ENCODE data around the gene MMP15.

DNA sequence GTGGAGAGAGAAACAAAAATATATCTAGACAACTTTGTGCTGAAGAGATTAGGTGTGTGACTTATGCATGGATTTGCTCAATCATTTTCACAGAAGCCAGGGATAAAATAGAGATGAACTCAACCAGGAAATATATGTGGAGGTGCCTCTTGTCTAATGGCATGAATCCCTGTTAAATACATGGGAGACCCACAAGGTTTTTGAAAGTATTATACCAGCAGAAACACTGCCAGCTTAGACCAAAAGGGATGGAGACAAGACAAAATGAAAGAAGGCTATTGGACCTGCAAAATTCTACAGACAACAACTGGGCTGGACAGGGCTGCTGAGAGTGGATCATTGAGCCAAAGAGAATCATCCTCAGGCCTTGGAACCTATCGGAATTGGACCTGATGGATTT, 51.0 kb downstream of the MMP15 start:
- TF ChIP-seq FOXK1 (CRISPR knock-in tag; IDR thresholded peaks at IDR 0.05) (no peak), ZBTB21 (CRISPR knock-in tag; IDR thresholded peaks at IDR 0.05; ENCODE audit: borderline replicate concordance) (no peak), TEAD4 (CRISPR knock-in tag; IDR thresholded peaks at IDR 0.05) (no peak), ELF4 (CRISPR knock-in tag; IDR thresholded peaks at IDR 0.05; ENCODE audit: low read depth) (no peak), CREB1 (CRISPR knock-in tag; IDR thresholded peaks at IDR 0.05) (no peak), SP1 (CRISPR knock-in tag; conservative IDR thresholded peaks at IDR 0.05) (no peak)
- TF ChIP-seq, protein P1, sequence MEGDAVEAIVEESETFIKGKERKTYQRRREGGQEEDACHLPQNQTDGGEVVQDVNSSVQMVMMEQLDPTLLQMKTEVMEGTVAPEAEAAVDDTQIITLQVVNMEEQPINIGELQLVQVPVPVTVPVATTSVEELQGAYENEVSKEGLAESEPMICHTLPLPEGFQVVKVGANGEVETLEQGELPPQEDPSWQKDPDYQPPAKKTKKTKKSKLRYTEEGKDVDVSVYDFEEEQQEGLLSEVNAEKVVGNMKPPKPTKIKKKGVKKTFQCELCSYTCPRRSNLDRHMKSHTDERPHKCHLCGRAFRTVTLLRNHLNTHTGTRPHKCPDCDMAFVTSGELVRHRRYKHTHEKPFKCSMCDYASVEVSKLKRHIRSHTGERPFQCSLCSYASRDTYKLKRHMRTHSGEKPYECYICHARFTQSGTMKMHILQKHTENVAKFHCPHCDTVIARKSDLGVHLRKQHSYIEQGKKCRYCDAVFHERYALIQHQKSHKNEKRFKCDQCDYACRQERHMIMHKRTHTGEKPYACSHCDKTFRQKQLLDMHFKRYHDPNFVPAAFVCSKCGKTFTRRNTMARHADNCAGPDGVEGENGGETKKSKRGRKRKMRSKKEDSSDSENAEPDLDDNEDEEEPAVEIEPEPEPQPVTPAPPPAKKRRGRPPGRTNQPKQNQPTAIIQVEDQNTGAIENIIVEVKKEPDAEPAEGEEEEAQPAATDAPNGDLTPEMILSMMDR (IDR thresholded peaks at IDR 0.05) = no peak
- TF ChIP-seq, protein P2, sequence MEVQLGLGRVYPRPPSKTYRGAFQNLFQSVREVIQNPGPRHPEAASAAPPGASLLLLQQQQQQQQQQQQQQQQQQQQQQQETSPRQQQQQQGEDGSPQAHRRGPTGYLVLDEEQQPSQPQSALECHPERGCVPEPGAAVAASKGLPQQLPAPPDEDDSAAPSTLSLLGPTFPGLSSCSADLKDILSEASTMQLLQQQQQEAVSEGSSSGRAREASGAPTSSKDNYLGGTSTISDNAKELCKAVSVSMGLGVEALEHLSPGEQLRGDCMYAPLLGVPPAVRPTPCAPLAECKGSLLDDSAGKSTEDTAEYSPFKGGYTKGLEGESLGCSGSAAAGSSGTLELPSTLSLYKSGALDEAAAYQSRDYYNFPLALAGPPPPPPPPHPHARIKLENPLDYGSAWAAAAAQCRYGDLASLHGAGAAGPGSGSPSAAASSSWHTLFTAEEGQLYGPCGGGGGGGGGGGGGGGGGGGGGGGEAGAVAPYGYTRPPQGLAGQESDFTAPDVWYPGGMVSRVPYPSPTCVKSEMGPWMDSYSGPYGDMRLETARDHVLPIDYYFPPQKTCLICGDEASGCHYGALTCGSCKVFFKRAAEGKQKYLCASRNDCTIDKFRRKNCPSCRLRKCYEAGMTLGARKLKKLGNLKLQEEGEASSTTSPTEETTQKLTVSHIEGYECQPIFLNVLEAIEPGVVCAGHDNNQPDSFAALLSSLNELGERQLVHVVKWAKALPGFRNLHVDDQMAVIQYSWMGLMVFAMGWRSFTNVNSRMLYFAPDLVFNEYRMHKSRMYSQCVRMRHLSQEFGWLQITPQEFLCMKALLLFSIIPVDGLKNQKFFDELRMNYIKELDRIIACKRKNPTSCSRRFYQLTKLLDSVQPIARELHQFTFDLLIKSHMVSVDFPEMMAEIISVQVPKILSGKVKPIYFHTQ (CRISPR knock-in tag; IDR thresholded peaks at IDR 0.05) = no peak
- TF ChIP-seq, protein P3, sequence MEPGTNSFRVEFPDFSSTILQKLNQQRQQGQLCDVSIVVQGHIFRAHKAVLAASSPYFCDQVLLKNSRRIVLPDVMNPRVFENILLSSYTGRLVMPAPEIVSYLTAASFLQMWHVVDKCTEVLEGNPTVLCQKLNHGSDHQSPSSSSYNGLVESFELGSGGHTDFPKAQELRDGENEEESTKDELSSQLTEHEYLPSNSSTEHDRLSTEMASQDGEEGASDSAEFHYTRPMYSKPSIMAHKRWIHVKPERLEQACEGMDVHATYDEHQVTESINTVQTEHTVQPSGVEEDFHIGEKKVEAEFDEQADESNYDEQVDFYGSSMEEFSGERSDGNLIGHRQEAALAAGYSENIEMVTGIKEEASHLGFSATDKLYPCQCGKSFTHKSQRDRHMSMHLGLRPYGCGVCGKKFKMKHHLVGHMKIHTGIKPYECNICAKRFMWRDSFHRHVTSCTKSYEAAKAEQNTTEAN (CRISPR knock-in tag; IDR thresholded peaks at IDR 0.05) = no peak
- TF ChIP-seq, protein P4, sequence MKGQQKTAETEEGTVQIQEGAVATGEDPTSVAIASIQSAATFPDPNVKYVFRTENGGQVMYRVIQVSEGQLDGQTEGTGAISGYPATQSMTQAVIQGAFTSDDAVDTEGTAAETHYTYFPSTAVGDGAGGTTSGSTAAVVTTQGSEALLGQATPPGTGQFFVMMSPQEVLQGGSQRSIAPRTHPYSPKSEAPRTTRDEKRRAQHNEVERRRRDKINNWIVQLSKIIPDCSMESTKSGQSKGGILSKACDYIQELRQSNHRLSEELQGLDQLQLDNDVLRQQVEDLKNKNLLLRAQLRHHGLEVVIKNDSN (CRISPR knock-in tag; IDR thresholded peaks at IDR 0.05) = no peak
- TF ChIP-seq, protein P5, sequence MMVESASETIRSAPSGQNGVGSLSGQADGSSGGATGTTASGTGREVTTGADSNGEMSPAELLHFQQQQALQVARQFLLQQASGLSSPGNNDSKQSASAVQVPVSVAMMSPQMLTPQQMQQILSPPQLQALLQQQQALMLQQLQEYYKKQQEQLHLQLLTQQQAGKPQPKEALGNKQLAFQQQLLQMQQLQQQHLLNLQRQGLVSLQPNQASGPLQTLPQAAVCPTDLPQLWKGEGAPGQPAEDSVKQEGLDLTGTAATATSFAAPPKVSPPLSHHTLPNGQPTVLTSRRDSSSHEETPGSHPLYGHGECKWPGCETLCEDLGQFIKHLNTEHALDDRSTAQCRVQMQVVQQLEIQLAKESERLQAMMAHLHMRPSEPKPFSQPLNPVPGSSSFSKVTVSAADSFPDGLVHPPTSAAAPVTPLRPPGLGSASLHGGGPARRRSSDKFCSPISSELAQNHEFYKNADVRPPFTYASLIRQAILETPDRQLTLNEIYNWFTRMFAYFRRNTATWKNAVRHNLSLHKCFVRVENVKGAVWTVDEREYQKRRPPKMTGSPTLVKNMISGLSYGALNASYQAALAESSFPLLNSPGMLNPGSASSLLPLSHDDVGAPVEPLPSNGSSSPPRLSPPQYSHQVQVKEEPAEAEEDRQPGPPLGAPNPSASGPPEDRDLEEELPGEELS (CRISPR knock-in tag; IDR thresholded peaks at IDR 0.05) = no peak
- TF ChIP-seq, protein P6, sequence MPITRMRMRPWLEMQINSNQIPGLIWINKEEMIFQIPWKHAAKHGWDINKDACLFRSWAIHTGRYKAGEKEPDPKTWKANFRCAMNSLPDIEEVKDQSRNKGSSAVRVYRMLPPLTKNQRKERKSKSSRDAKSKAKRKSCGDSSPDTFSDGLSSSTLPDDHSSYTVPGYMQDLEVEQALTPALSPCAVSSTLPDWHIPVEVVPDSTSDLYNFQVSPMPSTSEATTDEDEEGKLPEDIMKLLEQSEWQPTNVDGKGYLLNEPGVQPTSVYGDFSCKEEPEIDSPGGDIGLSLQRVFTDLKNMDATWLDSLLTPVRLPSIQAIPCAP (CRISPR knock-in tag; IDR thresholded peaks at IDR 0.05) = no peak
